GM19467 (cell line): ENCODE data around the gene TMEM184B.

ENCODE experiments used
- ATAC-seq: cut with Tn5 transposase; IDR thresholded peaks from one replicate; pipeline ENCODE4 v1.9.1; 2021; ENCODE audit warnings: mild to moderate bottlenecking, moderate library complexity; ENCODE audit not compliant: unreplicated experiment

Gene TMEM184B

DNA sequence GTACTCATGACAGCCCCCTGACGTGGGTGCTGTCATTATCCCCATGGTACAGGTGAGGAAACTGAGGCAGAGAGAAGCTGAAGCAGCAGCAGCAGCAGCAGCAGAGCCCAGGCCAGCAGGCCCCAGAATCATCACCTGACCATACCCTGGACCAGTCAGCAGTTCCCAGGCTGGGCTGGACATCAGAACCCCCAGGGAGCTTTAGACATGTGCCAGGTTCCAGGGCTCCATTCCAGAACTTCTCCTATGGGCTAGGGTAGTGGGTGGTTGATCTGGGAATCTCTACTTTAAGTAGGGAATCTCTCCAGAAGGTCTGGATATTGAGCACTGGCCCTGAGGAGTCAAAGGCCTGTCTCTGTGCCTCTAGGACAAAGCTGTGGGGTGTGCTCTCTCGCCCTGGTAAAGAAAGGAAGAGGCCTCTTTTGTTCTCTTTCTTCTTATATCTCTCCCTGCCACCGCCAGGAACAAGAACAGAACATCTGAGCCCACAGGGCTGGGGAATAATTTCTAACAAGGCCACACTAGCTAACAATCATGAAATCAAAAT, 44.4 kb downstream of the TMEM184B start:
- no peak for ATAC-seq

- no peak for ATAC-seq
Measured at GRCh38 chr22:38226853-38227649, 45.8 kb downstream of the TMEM184B start.

DNA sequence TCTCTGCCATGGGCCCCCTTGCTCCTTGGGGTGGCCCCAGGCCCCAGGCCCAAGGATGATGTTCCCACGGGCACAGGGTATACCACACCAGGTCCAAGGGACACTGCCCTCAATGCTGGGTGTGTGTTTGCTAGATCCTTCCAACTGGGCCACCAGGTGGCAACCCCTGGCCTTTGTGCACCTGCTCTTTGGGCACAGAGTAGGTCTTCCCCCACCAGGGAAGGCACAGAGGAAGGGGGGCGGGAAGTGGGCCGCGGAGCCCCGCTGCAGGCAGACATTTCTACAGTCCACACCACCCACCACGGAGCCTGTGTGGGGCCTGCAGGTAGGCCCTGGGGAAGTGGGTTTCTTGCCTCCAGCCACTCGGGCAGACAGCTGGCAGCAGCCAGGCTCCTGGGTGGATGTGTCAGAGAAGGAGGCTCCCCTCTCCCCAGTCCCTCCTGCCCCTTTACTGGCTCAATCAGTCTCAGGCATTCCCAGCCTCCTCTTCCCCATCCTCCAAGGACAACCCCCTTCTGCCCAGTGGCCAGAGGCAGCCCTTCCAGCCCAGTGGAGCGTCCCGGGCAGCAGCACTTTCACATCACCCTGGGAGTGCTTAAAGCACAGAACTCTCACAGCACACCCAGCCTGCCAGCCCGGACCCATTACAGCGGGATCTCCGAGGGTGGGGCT, 49.4 kb downstream of the TMEM184B start:
- ATAC-seq, result no peak

DNA sequence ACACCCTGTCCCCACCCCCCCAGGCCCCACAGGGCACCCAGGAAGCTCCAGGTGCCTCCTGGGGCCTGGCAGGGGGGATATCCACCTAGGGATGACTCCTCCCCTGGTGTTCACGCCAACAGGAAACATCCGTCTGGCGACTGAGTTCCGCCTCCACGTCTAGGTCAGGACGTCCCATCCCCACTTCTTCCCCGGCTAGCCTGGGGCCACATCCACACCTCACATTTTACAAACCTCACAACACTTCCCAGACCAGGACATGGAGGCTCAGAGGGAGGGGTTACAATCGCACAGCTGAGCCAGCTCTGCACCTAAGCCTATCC, 50.1 kb downstream of the TMEM184B start:
- ATAC-seq, result no peak

DNA sequence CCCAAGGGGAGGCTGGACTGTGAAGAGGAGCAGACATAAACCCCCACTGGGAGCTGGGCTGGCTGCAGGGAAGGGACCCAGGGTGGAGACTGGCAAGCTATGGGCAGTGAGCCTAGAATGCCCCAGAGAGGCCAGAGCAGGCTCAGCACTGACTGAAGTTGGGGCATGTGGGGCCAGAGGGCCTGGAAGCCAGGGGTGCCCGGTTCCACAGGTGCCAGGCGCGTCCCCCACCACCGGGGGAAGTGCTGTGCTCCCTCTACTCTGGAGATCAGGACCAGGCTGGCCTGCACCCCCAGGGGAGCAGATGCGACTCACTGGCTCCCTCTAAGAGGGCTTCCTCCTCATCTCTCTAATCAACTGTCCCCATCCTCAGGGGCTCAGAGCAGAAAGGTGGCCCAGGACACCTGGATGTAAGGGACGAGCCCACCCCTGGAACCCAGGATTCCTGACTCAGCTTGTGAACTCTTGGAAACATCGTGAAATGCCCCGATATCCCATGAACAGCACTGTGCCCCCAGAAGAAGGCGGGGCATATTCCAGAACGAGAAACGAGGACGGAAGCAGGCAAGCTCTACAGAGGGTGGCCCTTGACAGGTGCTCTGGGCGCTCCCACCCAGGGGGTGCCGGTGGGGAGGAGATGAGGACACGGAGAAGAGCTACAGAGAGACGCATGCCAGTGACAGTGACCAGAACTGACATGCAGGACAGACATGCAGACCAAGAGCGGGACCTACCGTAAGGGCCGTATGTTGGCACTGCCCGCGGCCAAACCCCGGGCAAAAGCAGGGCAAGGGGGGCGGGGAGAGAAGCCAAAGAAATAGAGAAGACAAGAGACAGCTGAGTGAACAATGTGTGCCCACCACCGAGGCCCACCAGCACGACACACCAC, 50.7 kb downstream of the TMEM184B start:
- no peak for ATAC-seq

DNA sequence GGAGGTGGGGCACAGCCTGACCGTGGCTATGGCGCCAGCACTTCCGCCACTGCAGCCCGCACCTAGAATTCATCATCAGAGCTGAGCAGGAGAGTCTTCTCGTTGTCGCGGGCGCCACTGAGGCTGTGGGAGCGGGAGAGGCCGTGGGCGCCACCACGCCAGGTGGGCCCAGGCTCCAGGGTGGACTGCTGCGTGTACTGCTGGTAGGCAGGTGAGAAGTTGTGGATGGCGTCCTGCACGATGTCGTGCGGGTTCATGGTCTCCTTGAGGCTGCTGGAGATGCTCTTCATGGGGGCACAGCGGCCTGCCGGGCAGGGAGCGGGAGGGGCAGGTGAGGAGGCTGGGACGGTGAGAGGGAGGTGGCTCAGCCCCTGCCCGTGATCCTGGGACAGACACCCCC, 51.4 kb downstream of the TMEM184B start:
- ATAC-seq, result no peak

- ATAC-seq, result no peak
Measured at GRCh38 chr22:38220653-38221386, 52.0 kb downstream of the TMEM184B start.

DNA sequence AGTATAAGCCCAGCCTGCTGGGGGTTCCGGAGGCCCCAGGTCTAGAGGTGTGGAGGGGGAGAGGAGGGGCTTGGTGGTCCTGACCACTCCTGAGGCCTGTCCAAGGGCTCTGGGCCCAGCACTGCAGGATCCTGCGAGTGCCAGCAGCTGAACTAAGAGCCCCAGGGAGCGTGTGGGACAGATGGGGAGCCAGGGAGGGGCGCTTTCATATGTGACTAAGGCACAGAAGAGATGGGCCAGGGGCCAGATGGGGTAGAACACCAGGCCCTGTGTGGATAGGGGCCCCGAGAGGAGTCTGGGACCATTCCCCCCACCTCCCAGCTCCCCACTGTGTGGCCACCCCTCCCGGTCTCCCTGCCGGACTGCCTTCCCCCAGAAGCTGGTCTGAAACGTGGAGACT, 52.6 kb downstream of the TMEM184B start:
- ATAC-seq, result no peak

DNA sequence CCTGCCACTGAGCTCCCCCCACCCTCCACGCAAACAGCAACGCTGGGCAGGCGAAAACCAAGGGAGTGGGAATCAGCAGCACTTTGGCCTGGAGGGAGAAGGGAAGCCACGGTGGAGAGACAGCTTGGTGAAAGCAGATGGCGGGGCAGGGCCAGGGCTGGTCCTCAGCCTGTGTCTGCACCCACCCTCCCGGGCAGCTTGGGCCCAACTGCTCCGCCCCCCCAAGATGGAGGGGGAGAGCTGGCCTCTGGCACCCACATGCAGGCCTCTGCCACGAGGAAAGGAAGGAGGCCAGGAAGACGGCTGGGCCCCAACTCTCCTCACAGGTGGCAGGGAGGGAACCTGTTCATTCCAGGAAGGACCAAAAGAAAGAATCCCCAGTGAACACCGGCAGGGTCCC, 53.2 kb downstream of the TMEM184B start:
- ATAC-seq, result no peak

GRCh38 chr22:38218661-38219622, 53.9 kb downstream of the TMEM184B start:
- ATAC-seq, result no peak

- no peak for ATAC-seq
Measured at GRCh38 chr22:38215156-38216038, 57.4 kb downstream of the TMEM184B start.

DNA sequence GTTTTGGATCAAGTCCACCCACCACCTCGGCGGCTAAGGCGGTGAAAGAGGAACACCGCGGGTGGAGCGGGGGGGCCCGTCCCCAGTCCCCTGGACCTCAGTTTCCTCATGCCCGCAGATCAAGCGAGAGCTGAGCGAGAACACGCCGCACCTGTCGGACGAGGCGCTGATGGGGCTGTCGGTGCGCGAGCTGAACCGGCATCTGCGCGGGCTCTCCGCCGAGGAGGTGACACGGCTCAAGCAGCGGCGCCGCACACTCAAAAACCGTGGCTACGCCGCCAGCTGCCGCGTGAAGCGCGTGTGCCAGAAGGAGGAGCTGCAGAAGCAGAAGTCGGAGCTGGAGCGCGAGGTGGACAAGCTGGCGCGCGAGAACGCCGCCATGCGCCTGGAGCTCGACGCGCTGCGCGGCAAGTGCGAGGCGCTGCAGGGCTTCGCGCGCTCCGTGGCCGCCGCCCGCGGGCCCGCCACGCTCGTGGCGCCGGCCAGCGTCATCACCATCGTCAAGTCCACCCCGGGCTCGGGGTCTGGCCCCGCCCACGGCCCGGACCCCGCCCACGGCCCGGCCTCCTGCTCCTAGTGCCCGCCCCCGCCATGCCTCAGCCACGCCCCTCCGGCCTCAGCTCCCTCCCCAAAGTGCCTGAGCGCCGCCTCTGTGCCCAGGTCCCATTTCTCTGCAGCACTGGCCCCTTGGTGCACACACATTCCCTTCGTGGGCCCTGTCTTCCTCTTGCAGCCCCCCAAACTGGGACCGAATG, 58.3 kb downstream of the TMEM184B start:
- no peak for ATAC-seq

DNA sequence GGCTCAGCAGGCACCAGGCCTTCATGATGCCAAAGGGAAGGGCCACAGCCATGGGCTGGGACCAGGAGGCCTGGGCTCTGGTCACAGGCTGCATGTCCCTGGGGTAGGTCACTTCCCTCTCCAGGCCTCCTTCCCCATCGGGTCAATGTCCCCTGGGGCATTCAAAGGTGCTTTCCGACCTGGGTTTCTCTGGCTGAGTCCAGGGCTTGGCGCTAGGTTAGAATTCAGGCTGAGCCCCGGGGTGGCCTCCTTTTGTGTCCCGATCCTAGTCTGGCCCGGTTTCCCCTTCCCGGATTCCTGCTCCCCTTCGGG, 58.9 kb downstream of the TMEM184B start:
- ATAC-seq, result no peak

DNA sequence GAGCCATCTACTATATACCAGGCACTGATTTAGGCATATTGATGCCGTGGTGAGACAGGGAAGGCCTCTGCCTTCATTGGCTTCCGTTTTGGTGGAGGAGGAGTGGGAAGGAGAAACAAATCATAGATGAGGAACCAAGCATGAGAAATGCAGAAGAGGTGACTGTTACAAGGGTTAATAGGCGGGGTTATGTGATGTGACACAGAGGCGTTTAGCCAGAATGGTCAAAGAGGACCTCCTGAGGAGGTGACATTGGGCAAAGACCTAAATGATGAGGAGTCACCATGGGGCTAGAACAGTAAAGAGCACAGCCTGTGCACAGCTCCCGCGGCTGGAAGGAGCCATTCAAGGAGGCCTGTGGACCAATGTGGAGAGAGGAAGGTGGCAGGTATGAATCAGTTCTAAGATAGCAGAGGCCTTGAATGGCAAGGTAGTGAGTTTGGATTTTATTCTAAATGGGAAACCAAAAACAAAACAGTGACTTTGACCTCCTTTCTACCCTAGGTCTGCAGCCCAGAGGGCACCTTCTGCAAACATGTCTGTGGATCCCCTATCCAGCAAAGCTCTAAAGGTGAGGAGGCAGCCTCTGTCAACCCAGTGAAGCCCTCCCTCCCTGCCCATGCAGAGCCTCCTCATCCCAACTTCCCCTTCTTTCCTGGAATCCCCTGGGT, 59.4 kb downstream of the TMEM184B start:
- ATAC-seq, result no peak

- no peak for ATAC-seq
Measured at GRCh38 chr22:38212442-38212841, 60.4 kb downstream of the TMEM184B start.

DNA sequence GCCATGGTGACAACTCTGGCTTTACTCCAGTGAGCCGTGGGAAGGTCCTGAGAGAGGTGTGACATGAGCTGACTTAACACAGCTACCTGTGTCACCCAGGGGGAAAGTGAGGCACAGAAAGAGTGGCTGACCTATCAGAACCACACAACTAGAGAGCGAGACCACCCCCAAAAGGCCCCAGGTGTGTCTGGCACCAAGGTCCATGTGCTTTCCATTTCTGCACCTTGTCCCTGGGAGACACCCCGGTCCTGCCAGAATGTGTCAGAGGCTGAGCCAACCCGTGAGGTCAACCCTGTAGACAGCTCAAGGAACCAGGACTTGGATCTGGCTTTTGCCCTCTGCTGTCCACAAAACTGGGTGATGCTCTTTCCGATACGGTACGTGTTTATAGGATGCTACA, 61.3 kb downstream of the TMEM184B start:
- ATAC-seq, result no peak

GRCh38 chr22:38208551-38208968, 64.2 kb downstream of the TMEM184B start:
- ATAC-seq, result no peak
